ENCODE data around the gene SLC35B2. TPM values are rescaled to one million over a fixed set of nuclear protein-coding genes. Genes with fewer than 3 reads are reported as not detected.
A peak's percentile ranks its signal among the peaks of the same experiment; 100 is the strongest.

SLC35B2 gene
- total and polyA plus RNA-seq, 9 of the 15 experiments (the other 6 are each of a cell fraction or from before 2014, with no cell fraction given) = 14.5 to 59.1 (median 47.1) TPM

DNA sequence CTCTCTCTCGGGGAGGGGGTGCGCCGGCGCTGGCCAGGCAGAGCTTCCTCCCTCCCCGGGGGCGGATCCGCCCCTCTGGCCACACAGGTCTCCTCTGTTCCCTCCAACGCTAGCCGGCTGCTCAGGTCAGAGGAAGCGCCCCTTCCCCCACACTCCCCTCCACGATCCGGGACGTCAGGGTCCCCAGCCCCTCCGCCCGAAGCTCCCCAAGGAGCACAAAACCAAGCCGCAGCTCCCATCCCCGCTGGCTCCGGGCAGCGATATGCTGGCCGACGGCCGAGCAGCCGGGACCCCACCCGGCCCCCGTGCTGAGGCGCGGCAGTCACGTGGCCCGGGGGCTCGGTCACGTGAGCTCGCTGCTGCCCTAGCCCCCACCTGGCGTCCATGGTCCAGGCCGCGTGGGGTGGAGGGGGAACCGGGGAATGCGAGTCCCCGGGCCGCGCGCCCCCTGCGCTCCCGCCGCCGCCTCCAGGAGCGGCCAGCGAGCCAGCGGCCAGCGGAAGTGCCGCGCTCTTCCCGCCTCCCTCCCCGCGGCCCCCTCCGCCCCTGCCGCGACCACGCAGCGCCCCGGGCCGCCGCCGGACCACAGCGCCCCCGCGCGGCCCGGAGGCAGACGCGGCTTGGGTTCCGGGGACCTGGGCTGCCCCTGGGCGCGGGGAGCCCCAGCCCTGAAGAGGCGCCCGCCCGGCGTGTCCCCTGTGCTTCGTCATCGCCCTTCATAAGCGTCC lies at the start of gene SLC35B2 (continued):
- TF ChIP-seq EWSR1 (IDR thresholded peaks at IDR 0.05; ENCODE audit: borderline replicate concordance, low read depth, partially characterized antibody) = no peak
- TF ChIP-seq GATAD2B (IDR thresholded peaks at IDR 0.05; ENCODE audit: borderline replicate concordance) = peak; percentile 97
- TF ChIP-seq DACH1 (IDR thresholded peaks at IDR 0.05; ENCODE audit: partially characterized antibody) = peak; percentile 10
- TF ChIP-seq ZNF644 (tag; IDR thresholded peaks at IDR 0.05; ENCODE audit: low read depth) = no peak
- no peak for TF ChIP-seq ZNF41 (CRISPR knock-in tag; conservative IDR thresholded peaks at IDR 0.05)
- no peak for TF ChIP-seq THRA (IDR thresholded peaks at IDR 0.05)
- peak; percentile 71 for TF ChIP-seq ZNF431 (CRISPR knock-in tag; IDR thresholded peaks at IDR 0.05)
- TF ChIP-seq DDX20 (tag; IDR thresholded peaks at IDR 0.05; ENCODE audit: low read depth) = no peak
- TF ChIP-seq ZNF436 (CRISPR knock-in tag; IDR thresholded peaks at IDR 0.05) = no peak
- no peak for TF ChIP-seq ZNF512 (tag; IDR thresholded peaks at IDR 0.05)
- no peak; the same call in 1 of the 2 replicates for TF ChIP-seq STAT5A (IDR thresholded peaks at IDR 0.05; ENCODE audit: borderline replicate concordance, low read length)
- TF ChIP-seq FOXP4 (CRISPR knock-in tag; IDR thresholded peaks at IDR 0.05; ENCODE audit: borderline replicate concordance) = peak; percentile 88; the same call in 1 of the 2 replicates
- no peak for TF ChIP-seq ZNF408 (CRISPR knock-in tag; IDR thresholded peaks at IDR 0.05; ENCODE audit: low read depth)
- TF ChIP-seq SRSF3 (IDR thresholded peaks at IDR 0.05; ENCODE audit: insufficient read depth, low read length) = no peak
- peak; percentile 85 for TF ChIP-seq GABPB1 (CRISPR knock-in tag; IDR thresholded peaks at IDR 0.05)
- TF ChIP-seq MAFG (tag; conservative IDR thresholded peaks at IDR 0.05) = no peak
- no peak for TF ChIP-seq ZNF507 (tag; conservative IDR thresholded peaks at IDR 0.05)
- TF ChIP-seq TCF3 (CRISPR knock-in tag; IDR thresholded peaks at IDR 0.05) = no peak
- TF ChIP-seq ELF2 (CRISPR knock-in tag; IDR thresholded peaks at IDR 0.05) = peak; percentile 29
- no peak for TF ChIP-seq CREBBP (IDR thresholded peaks at IDR 0.05; ENCODE audit: low read depth, low read length)
- peak; percentile 84 for TF ChIP-seq ZBTB43 (CRISPR knock-in tag; IDR thresholded peaks at IDR 0.05)
- TF ChIP-seq TAF1 (IDR thresholded peaks at IDR 0.05; ENCODE audit: control insufficient read depth, extremely low read depth, insufficient read depth, low read length, severe bottlenecking) = peak; percentile 66

Data from K562 (cell line).